Vagina (tissue), 2 donors: ENCODE data around the gene CTCFL. TPM values are rescaled to one million over a fixed set of nuclear protein-coding genes. Genes with fewer than 3 reads are reported as not detected.

ENCODE experiments used
- DNase-seq, 2 donors: peaks; one replicate each; pipeline ENCODE4 v3.0.0-alpha.2; 2017; ENCODE audit errors: extremely low spot score in 2 of 2
- H3K27ac ChIP-seq: fragments of 200-600 bp; sonication (generic); one replicate; pipeline ENCODE4 v1.5.1; 2019
- H3K27me3 ChIP-seq: fragments of 200-600 bp; sonication (generic); one replicate; pipeline ENCODE4 v1.5.1; 2019
- H3K36me3 ChIP-seq, 2 donors: fragments of 200-600 bp; sonication (generic); one replicate each; pipeline ENCODE4 v1.5.1; 2017 to 2019
- H3K4me1 ChIP-seq: fragments of 200-600 bp; sonication (generic); one replicate; pipeline ENCODE4 v1.5.1; 2019
- H3K4me3 ChIP-seq, 2 donors: fragments of 200-600 bp; sonication (generic); 1 replicate in 1 of 2; 2 replicates in 1 of 2; pipeline ENCODE4 v1.5.1; 2016 to 2019
- H3K9me3 ChIP-seq: fragments of 200-600 bp; sonication (generic); one replicate; pipeline ENCODE4 v1.5.1; 2019
- POLR2A ChIP-seq, 2 donors: fragments of 450-650 bp; IDR thresholded peaks; one replicate each; pipeline ENCODE4 v1.6.1; 2017; ENCODE audit warnings: antibody characterized with exemption in 2 of 2, mild to moderate bottlenecking in 2 of 2, moderate library complexity in 2 of 2
- POLR2AphosphoS5 ChIP-seq, 2 donors: sonication (generic); formaldehyde crosslinking; IDR thresholded peaks; one replicate each; pipeline ENCODE4 v1.9.0; 2017; ENCODE audit warnings: antibody characterized with exemption in 2 of 2, mild to moderate bottlenecking in 2 of 2, low read depth in 1 of 2; ENCODE audit not compliant: insufficient read depth in 1 of 2
- intact Hi-C: fragments of 100-400 bp; cut with DNase I; formaldehyde crosslinking; loops from one replicate; pipeline ENCODE4 v1.15.1; 2023
- total RNA-seq: library from RNA; depleted of rRNA; stranded (reverse); fragments of >200 nt; gene quantifications from one replicate; pipeline ENCODE4 v1.2.3, GENCODE V29; 2016
- TF ChIP-seq, protein P1 (sequence below), 3 experiments: fragments of 450-650 bp in 2 of 3; fragments of 200-600 bp in 1 of 3; sonication (generic) in 1 of 3; IDR thresholded peaks; one replicate each; pipeline ENCODE4 v1.5.1; 2017 to 2019; ENCODE audit warnings: antibody characterized with exemption in 3 of 3, mild to moderate bottlenecking in 2 of 3, moderate library complexity in 2 of 3

CTCFL gene
- total RNA-seq, 1 donor from 2014 or later, result not detected

GRCh38 chr20:57559289-57559634 is 34.3 kb upstream of the CTCFL start:
- DNase-seq, result no peak
- Histone ChIP-seq H3K27me3 (no peaks in the 10 kb centered on the region), H3K36me3 (no peaks in the 10 kb centered on the region), H3K9me3 (no peaks in the 10 kb centered on the region), H3K4me3 (no peak overlapping the region), H3K4me1 (no peaks in the 10 kb centered on the region), H3K27ac (no peak overlapping the region)
- intact Hi-C loops, result no loop called here
- no peak for TF ChIP-seq POLR2AphosphoS5 (IDR thresholded peaks at IDR 0.05; ENCODE audit: insufficient read depth in 1 of 2, low read depth in 1 of 2)
- TF ChIP-seq POLR2A (IDR thresholded peaks at IDR 0.05), result no peak
- TF ChIP-seq, protein P1, sequence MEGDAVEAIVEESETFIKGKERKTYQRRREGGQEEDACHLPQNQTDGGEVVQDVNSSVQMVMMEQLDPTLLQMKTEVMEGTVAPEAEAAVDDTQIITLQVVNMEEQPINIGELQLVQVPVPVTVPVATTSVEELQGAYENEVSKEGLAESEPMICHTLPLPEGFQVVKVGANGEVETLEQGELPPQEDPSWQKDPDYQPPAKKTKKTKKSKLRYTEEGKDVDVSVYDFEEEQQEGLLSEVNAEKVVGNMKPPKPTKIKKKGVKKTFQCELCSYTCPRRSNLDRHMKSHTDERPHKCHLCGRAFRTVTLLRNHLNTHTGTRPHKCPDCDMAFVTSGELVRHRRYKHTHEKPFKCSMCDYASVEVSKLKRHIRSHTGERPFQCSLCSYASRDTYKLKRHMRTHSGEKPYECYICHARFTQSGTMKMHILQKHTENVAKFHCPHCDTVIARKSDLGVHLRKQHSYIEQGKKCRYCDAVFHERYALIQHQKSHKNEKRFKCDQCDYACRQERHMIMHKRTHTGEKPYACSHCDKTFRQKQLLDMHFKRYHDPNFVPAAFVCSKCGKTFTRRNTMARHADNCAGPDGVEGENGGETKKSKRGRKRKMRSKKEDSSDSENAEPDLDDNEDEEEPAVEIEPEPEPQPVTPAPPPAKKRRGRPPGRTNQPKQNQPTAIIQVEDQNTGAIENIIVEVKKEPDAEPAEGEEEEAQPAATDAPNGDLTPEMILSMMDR (IDR thresholded peaks at IDR 0.05), result no peak

DNA sequence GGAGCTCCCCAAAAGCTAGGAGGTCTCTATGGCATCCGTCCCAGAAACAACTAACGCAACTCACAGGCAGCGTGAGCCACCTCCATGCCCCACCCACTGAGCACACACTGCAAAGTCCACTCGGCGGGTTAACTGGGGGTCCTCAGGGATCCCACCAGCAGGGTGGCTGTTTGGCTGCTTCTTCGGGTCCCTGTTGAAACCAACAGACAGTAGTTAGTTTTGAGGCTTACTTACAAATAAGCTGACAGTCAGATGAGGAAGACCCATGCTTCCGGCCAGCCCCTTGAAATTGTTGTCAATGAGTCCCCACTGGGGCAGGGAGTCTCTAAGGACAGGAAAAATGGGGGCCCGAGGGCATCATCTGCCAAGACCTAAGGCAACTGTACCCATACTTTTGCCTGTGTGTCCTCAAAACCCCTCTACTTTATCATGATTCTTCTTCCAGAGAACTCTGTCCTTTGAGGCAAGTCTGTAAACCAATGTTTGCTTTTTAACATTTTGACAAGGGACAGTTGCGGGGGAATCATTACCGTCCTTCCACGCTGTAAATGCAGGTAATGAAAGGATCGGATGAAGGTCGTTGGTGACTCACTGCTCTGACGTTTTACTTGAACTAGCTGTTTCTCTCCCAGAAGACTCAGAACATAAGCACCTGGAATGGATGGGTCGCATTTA is 33.8 kb upstream of the CTCFL start:
- no peak overlapping the region for H3K4me3 ChIP-seq
- intact Hi-C loops, result no loop called here
- no peaks in the 10 kb centered on the region for H3K36me3 ChIP-seq

DNA sequence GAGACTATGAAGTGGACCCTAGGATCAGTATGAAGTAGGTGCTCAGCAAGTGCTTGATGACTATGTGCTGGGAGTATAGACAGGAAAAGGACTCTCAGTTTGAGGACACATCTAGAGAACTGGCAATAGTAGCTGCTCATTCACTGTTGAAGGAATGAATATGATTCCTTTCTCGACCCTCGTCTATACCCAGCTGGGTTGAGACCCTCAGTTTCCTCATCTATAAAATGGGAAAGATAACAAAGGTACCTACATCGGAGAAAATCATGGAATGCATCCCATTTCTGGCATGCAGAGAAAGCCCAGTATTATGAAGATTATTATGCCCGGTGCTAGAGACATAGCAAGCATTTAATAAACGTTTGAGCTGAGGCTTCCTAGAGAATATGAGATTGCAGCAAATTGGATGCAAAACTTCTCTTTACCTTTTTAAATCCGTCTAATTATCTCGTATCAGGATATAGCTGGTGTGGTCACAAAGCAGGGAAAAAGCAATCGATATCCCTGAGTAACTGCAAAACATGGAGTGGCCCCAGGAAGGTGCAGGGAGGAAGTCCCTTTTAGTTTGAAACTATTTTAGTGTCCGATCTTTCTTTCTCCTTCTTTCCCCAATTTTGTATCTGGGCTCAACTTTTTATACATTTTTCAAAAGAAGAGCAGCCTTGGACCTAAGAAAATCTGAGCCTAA is 33.1 kb upstream of the CTCFL start:
- no peak for DNase-seq
- no peak overlapping the region for H3K4me3 ChIP-seq
- TF ChIP-seq POLR2A (IDR thresholded peaks at IDR 0.05), result no peak
- TF ChIP-seq, protein P1 (IDR thresholded peaks at IDR 0.05), result no peak
- no peak for TF ChIP-seq POLR2AphosphoS5 (IDR thresholded peaks at IDR 0.05; ENCODE audit: insufficient read depth in 1 of 2, low read depth in 1 of 2)
- no peaks in the 10 kb centered on the region for H3K9me3 ChIP-seq
- H3K27me3 ChIP-seq, result no peaks in the 10 kb centered on the region
- intact Hi-C loops, result no loop called here
- no peak overlapping the region for H3K27ac ChIP-seq
- H3K36me3 ChIP-seq, result no peaks in the 10 kb centered on the region
- H3K4me1 ChIP-seq, result no peaks in the 10 kb centered on the region

More for the DNA sequence above, 33.8 kb upstream of the CTCFL start:
- TF ChIP-seq POLR2AphosphoS5 (IDR thresholded peaks at IDR 0.05; ENCODE audit: insufficient read depth in 1 of 2, low read depth in 1 of 2) (no peak), POLR2A (IDR thresholded peaks at IDR 0.05) (no peak)
- TF ChIP-seq, protein P1 (IDR thresholded peaks at IDR 0.05), result no peak
- DNase-seq, result no peak
- H3K9me3 ChIP-seq, result no peaks in the 10 kb centered on the region
- H3K4me1 ChIP-seq, result no peaks in the 10 kb centered on the region
- H3K27me3 ChIP-seq, result no peaks in the 10 kb centered on the region
- H3K27ac ChIP-seq, result no peak overlapping the region

DNA sequence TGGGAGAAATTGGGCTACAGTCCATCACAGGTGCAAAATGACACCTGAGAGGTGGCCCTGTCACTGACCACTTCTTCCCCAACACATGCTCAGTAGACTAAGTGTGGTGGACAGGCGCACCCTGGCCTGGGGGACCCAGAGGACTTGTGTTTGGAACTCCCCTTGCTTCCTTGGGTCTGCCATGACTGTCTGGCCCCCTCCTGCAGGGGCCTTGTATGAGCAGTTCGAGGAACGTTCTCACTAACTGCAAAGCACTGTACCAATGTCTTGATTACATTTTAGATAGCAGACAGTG is 32.0 kb upstream of the CTCFL start:
- DNase-seq, result no peak
- no peaks in the 10 kb centered on the region for H3K9me3 ChIP-seq
- TF ChIP-seq, protein P1 (IDR thresholded peaks at IDR 0.05), result no peak
- H3K27ac ChIP-seq, result no peak overlapping the region
- no peaks in the 10 kb centered on the region for H3K4me1 ChIP-seq
- intact Hi-C loops, result no loop called here
- H3K36me3 ChIP-seq, result no peaks in the 10 kb centered on the region
- no peak overlapping the region for H3K4me3 ChIP-seq
- H3K27me3 ChIP-seq, result no peaks in the 10 kb centered on the region

DNA sequence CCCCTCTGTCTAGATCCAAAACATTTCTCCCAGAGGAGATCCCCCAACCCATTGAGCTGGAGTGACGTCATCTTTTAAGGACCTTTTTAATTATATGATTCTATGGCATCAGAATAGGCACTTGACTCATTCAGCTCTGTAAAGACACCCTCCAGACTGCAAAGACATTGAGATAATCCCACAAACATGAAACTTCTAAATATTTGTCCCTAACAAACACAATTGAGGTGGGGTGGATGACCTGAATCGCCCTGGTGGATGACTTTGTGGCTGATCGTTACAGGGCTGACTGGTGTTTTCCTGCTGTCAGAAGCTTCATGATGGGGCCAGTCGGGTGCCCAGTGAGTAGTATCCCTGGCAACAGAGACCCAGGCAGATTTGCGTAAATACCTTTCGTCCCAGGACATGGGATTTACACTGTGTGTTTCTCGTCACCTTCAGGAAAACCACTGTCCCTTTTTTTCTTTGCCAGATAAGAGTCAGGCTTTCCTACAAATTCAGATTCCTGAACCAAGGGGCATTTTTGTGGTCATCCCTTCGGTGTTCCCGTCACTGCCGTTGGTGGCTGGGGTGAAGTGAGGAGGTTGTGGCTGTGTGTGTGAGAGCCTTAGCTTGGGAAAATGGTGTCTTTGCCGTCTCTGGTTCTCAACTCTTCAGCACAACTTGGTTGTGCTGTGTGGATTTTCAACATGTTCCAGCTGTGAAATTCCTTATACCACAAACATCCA is 30.7 kb upstream of the CTCFL start:
- intact Hi-C loops, result no loop called here
- no peak overlapping the region for H3K27ac ChIP-seq

More for the DNA sequence above, 30.7 kb upstream of the CTCFL start:
- Histone ChIP-seq H3K36me3 (no peaks in the 10 kb centered on the region), H3K9me3 (no peaks in the 10 kb centered on the region), H3K27me3 (no peaks in the 10 kb centered on the region), H3K4me3 (no peak overlapping the region), H3K4me1 (no peaks in the 10 kb centered on the region)
- TF ChIP-seq, protein P1 (IDR thresholded peaks at IDR 0.05), result no peak
- TF ChIP-seq POLR2AphosphoS5 (IDR thresholded peaks at IDR 0.05; ENCODE audit: insufficient read depth in 1 of 2, low read depth in 1 of 2) (no peak), POLR2A (IDR thresholded peaks at IDR 0.05) (no peak)
- DNase-seq, result no peak
